ENCODE data around the gene KRT15.

DNA sequence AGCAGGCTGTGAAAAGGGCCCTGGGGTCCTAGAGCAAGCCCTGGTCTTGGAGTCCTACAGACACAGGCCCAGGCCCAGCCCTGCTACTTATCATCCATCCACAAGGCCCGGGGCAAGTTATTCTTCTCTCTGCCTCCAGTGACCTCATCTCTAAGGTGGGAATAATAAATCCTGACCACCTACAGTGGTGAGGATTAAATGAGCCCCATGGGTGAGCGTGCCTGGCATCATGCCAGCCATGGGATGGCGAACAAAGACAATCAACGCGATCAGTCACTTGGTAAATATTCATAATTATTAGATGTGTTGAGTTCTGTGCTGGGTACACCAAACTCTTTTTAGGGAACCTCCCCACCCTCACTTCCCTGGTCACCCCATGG is 5.5 kb downstream of the KRT15 start:
- TF ChIP-seq, protein P1, sequence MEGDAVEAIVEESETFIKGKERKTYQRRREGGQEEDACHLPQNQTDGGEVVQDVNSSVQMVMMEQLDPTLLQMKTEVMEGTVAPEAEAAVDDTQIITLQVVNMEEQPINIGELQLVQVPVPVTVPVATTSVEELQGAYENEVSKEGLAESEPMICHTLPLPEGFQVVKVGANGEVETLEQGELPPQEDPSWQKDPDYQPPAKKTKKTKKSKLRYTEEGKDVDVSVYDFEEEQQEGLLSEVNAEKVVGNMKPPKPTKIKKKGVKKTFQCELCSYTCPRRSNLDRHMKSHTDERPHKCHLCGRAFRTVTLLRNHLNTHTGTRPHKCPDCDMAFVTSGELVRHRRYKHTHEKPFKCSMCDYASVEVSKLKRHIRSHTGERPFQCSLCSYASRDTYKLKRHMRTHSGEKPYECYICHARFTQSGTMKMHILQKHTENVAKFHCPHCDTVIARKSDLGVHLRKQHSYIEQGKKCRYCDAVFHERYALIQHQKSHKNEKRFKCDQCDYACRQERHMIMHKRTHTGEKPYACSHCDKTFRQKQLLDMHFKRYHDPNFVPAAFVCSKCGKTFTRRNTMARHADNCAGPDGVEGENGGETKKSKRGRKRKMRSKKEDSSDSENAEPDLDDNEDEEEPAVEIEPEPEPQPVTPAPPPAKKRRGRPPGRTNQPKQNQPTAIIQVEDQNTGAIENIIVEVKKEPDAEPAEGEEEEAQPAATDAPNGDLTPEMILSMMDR (IDR thresholded peaks at IDR 0.05): no peak
- TF ChIP-seq POLR2A (IDR thresholded peaks at IDR 0.05): no peak

Data from lower leg skin (tissue), 3 donors.